ENCODE measurements around the gene MBTPS1.

The MBTPS1 gene

DNA sequence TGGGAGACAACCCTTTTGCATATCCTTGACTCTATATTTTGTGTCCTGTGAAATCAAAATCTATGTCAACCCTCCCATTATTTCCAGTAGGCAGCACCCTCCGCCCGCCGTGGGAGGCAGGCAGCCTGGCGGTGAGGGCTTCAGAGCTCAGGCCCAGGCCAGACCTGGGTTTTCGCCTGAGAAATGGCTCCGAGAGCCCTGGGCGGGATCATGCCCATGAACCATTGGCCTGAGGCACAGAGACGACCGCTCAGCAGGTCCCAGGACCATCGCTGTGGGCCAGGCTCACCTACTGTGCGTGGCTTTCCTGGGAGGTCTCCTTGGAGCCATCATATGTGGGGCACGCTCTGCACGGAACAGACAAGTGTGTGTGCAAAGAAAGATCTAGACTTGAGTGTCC, 67.9 kb downstream of the MBTPS1 start:
- Histone ChIP-seq H3K36me3 (ENCODE audit: control insufficient read depth in 2 of 2, insufficient read depth in 1 of 2, low read length in 2 of 2) (peaks cover 0 to 37% of the 10 kb centered on the region in 2 experiments; a peak in 1 of 3 replicates), H3K9me3 (ENCODE audit: control insufficient read depth, insufficient read depth, low read depth, low read length) (no peaks in the 10 kb centered on the region), H3K4me1 (ENCODE audit: control insufficient read depth, insufficient read depth, low read length) (peaks cover 2% of the 10 kb centered on the region; the same call in 1 of the 2 replicates), H3K4me3 (ENCODE audit: low read depth, low read length) (no peak overlapping the region), H3K27ac (ENCODE audit: extremely low read depth, low read depth, low read length) (no peak overlapping the region)
- POLR2A ChIA-PET: no interaction called here
- TF ChIP-seq ZNF791 (tag by site-specific recombination; IDR thresholded peaks at IDR 0.05): no peak
- no peak for TF ChIP-seq KLF16 (tag by site-specific recombination; IDR thresholded peaks at IDR 0.05)
- no peak for TF ChIP-seq ZNF16 (tag by site-specific recombination; IDR thresholded peaks at IDR 0.05; ENCODE audit: low read depth)
- TF ChIP-seq ZNF76 (tag by site-specific recombination; IDR thresholded peaks at IDR 0.05; ENCODE audit: borderline replicate concordance, low read depth): no peak
- TF ChIP-seq, protein P1, sequence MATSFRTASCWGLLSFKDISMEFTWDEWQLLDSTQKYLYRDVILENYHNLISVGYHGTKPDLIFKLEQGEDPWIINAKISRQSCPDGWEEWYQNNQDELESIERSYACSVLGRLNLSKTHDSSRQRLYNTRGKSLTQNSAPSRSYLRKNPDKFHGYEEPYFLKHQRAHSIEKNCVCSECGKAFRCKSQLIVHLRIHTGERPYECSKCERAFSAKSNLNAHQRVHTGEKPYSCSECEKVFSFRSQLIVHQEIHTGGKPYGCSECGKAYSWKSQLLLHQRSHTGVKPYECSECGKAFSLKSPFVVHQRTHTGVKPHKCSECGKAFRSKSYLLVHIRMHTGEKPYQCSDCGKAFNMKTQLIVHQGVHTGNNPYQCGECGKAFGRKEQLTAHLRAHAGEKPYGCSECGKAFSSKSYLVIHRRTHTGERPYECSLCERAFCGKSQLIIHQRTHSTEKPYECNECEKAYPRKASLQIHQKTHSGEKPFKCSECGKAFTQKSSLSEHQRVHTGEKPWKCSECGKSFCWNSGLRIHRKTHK (tag by site-specific recombination; IDR thresholded peaks at IDR 0.05): no peak
- no peak for TF ChIP-seq ZNF10 (tag by site-specific recombination; IDR thresholded peaks at IDR 0.05)
- TF ChIP-seq ZNF561 (tag by site-specific recombination; IDR thresholded peaks at IDR 0.05; ENCODE audit: borderline replicate concordance): no peak
- TF ChIP-seq ZNF239 (tag by site-specific recombination; IDR thresholded peaks at IDR 0.05): no peak
- TF ChIP-seq GLIS2 (tag by site-specific recombination; IDR thresholded peaks at IDR 0.05): no peak
- TF ChIP-seq MEIS1 (CRISPR knock-in tag; IDR thresholded peaks at IDR 0.05; ENCODE audit: borderline replicate concordance): no peak
- no peak for TF ChIP-seq ZBTB49 (tag by site-specific recombination; IDR thresholded peaks at IDR 0.05; ENCODE audit: low read depth)
- TF ChIP-seq, protein P2, sequence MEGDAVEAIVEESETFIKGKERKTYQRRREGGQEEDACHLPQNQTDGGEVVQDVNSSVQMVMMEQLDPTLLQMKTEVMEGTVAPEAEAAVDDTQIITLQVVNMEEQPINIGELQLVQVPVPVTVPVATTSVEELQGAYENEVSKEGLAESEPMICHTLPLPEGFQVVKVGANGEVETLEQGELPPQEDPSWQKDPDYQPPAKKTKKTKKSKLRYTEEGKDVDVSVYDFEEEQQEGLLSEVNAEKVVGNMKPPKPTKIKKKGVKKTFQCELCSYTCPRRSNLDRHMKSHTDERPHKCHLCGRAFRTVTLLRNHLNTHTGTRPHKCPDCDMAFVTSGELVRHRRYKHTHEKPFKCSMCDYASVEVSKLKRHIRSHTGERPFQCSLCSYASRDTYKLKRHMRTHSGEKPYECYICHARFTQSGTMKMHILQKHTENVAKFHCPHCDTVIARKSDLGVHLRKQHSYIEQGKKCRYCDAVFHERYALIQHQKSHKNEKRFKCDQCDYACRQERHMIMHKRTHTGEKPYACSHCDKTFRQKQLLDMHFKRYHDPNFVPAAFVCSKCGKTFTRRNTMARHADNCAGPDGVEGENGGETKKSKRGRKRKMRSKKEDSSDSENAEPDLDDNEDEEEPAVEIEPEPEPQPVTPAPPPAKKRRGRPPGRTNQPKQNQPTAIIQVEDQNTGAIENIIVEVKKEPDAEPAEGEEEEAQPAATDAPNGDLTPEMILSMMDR (tag by site-specific recombination; IDR thresholded peaks at IDR 0.05): no peak
- CTCF ChIA-PET: interaction anchor here (1.3 to 2.3 kb wide), 4 partner anchors 10 to 93 kb away, joined by 3 to 8 read pairs (median 4); no protein-coding TSS in a partner anchor

DNA sequence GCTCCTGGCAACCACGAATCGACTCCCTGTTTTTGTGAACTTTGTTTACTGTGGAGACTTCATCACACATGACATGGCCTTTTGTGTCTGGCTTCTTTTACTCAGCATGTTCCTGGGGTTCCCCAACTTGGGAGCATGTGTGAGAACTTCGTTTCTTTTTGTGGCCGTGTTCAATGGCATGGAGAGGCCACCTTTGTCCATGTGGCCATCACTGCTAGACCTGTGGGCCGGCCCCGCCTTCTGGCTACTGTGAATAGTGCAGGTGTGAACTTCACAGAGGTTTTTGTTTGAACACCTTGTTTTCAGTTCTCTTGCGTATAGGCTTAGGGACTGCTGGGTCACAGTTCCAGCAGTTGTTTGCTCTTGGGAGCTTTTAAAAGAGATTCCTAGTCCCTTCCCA, 68.5 kb downstream of the MBTPS1 start:
- POLR2A ChIA-PET: no interaction called here
- Histone ChIP-seq H3K9me3 (ENCODE audit: control insufficient read depth, insufficient read depth, low read depth, low read length) (no peaks in the 10 kb centered on the region), H3K36me3 (ENCODE audit: control insufficient read depth in 2 of 2, insufficient read depth in 1 of 2, low read length in 2 of 2) (peaks cover 0 to 31% of the 10 kb centered on the region in 2 experiments; a peak in 1 of 3 replicates), H3K4me3 (ENCODE audit: low read depth, low read length) (no peak overlapping the region), H3K27ac (ENCODE audit: extremely low read depth, low read depth, low read length) (no peak overlapping the region), H3K4me1 (ENCODE audit: control insufficient read depth, insufficient read depth, low read length) (peaks cover 7% of the 10 kb centered on the region; the same call in 1 of the 2 replicates)
- CTCF ChIA-PET: interaction anchor here (0.7 to 2.3 kb wide), 6 partner anchors 11 to 93 kb away, joined by 3 to 9 read pairs (median 4); no protein-coding TSS in a partner anchor
- no peak for TF ChIP-seq ZNF311 (tag by site-specific recombination; IDR thresholded peaks at IDR 0.05; ENCODE audit: borderline replicate concordance)
- TF ChIP-seq, protein P3, sequence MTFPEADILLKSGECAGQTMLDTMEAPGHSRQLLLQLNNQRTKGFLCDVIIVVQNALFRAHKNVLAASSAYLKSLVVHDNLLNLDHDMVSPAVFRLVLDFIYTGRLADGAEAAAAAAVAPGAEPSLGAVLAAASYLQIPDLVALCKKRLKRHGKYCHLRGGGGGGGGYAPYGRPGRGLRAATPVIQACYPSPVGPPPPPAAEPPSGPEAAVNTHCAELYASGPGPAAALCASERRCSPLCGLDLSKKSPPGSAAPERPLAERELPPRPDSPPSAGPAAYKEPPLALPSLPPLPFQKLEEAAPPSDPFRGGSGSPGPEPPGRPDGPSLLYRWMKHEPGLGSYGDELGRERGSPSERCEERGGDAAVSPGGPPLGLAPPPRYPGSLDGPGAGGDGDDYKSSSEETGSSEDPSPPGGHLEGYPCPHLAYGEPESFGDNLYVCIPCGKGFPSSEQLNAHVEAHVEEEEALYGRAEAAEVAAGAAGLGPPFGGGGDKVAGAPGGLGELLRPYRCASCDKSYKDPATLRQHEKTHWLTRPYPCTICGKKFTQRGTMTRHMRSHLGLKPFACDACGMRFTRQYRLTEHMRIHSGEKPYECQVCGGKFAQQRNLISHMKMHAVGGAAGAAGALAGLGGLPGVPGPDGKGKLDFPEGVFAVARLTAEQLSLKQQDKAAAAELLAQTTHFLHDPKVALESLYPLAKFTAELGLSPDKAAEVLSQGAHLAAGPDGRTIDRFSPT (tag by site-specific recombination; IDR thresholded peaks at IDR 0.05): no peak
- TF ChIP-seq, protein P4, sequence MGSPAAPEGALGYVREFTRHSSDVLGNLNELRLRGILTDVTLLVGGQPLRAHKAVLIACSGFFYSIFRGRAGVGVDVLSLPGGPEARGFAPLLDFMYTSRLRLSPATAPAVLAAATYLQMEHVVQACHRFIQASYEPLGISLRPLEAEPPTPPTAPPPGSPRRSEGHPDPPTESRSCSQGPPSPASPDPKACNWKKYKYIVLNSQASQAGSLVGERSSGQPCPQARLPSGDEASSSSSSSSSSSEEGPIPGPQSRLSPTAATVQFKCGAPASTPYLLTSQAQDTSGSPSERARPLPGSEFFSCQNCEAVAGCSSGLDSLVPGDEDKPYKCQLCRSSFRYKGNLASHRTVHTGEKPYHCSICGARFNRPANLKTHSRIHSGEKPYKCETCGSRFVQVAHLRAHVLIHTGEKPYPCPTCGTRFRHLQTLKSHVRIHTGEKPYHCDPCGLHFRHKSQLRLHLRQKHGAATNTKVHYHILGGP (tag by site-specific recombination; IDR thresholded peaks at IDR 0.05): no peak

Data from HEK293 (cell line).